Small intestine (tissue), 7 donors: Measurements from ENCODE around the gene CDH23. TPM values are rescaled to one million over a fixed set of nuclear protein-coding genes. Genes with fewer than 3 reads are reported as not detected.
A peak's percentile ranks its signal among the peaks of the same experiment; 100 is the strongest.

ENCODE experiments used
- DNase-seq, 2 donors: peaks; one replicate each; pipeline versions ENCODE4 v3.0.0 to v3.0.0-alpha.2; 2013
- FAIRE-seq: peaks from 2 replicates; lab custom pipeline; 2012; peaks lifted over from hg19 to GRCh38; lab: Jason Lieb, UNC
- H3K27ac ChIP-seq, 3 donors: one replicate each; pipeline ENCODE4 v1.5.1; 2013; ENCODE audit warnings: low read length in 2 of 3, mild to moderate bottlenecking in 2 of 3, control low read depth in 1 of 3, inconsistent platforms in 1 of 3, low read depth in 1 of 3, moderate library complexity in 1 of 3
- H3K27me3 ChIP-seq, 3 donors: one replicate each; pipeline ENCODE4 v1.6.1; 2013; ENCODE audit warnings: low read length in 3 of 3, inconsistent platforms in 1 of 3; ENCODE audit not compliant: control insufficient read depth in 3 of 3, insufficient read depth in 3 of 3
- H3K36me3 ChIP-seq, 3 donors: one replicate each; pipeline ENCODE4 v1.6.1; 2013; ENCODE audit warnings: low read length in 3 of 3, inconsistent platforms in 1 of 3, low read depth in 1 of 3, mild to moderate bottlenecking in 1 of 3, moderate library complexity in 1 of 3; ENCODE audit not compliant: control insufficient read depth in 3 of 3, insufficient read depth in 2 of 3
- H3K4me1 ChIP-seq, 3 donors: one replicate each; pipeline ENCODE4 v1.6.1; 2013; ENCODE audit warnings: low read length in 2 of 3, inconsistent platforms in 1 of 3, low read depth in 1 of 3, mild to moderate bottlenecking in 1 of 3, moderate library complexity in 1 of 3; ENCODE audit not compliant: control insufficient read depth in 3 of 3, insufficient read depth in 2 of 3
- H3K4me3 ChIP-seq, 3 donors: one replicate each; pipeline ENCODE4 v1.5.1; 2013; ENCODE audit warnings: low read length in 3 of 3, control low read depth in 1 of 3, inconsistent platforms in 1 of 3, low read depth in 1 of 3, mild to moderate bottlenecking in 1 of 3, moderate library complexity in 1 of 3
- H3K9me3 ChIP-seq, 2 donors: one replicate each; pipeline ENCODE4 v1.6.1; 2013; ENCODE audit warnings: low read depth in 1 of 2, low read length in 1 of 2; ENCODE audit not compliant: control insufficient read depth in 2 of 2, insufficient read depth in 1 of 2
- WGBS, 3 donors: extraction: QIAGEN DNeasy Blood & Tissue Kit; methylation state at CpG; one replicate each; pipeline ENCODE4 v1.1.7; 2013; 5-methylcytosine and 5-hydroxymethylcytosine counted together
- polyA plus RNA-seq, 4 donors: library from polyadenylated mRNA; stranded (reverse) in 3 of 4; unstranded in 1 of 4; fragments of 200-250 nt in 3 of 4; fragments of 120-200 nt in 1 of 4; gene quantifications; one replicate each; pipeline versions ENCODE4 v1.2.1 to v1.2.3, GENCODE V29; 2013
- donor health status: healthy with polysubstance abuse.
- donor health status: control.
- donor health status: control.
- donor health status: Bipolar disorder and iron deficiency.
- donor health status: healthy.

CDH23 gene
- polyA plus RNA-seq, 4 donors, result 0.89 to 2.5 (median 1.6) TPM

DNA sequence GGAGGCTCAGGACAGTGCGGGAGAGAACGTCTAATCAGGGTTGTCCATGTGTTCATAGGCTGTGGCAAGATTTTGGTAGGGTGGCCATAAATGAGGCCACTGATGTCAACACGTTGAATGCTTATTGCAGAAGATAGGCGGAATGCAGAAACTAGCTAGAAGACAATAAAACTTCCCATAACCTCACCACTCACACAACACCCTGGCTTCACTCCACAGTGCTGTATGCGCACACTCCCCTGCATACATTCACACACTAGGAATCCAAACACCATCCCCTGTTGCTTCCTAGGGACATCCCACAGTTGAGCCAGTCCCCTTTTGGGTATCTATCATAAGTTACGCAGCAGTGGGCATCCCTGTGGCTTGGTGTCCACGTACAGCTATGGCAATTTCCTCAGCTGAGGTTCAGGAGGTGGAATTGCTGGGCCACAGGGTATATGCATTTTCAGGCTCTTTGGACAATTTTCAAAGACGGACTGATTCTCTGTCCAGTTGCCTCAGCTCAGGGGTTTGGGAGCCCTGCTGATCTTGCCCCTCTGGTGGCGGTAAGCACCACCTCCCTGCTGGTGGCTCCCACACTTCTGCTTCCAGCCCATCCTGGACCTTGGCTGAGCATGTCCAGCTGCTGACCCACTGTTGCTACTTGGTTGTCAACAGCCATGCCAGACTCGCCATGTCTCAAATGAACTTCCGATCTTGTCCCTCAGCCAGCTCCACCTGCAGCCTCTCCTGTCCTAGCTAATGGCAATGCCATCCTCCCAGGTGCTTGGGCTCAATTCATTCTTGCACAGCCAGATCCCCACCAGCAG, 36.4 kb downstream of the CDH23 start:
- 79 to 92% (median 85%) methylated on average over 11 of the region's 11 CpGs for WGBS, 3 donors
- no peaks in the 10 kb centered on the region for H3K4me1 ChIP-seq
- H3K27ac ChIP-seq, result no peak overlapping the region
- no peak overlapping the region for H3K4me3 ChIP-seq
- DNase-seq (no peak), FAIRE-seq (no peak)
- no peaks in the 10 kb centered on the region for H3K36me3 ChIP-seq
- H3K9me3 ChIP-seq, result no peaks in the 10 kb centered on the region
- no peaks in the 10 kb centered on the region for H3K27me3 ChIP-seq

DNA sequence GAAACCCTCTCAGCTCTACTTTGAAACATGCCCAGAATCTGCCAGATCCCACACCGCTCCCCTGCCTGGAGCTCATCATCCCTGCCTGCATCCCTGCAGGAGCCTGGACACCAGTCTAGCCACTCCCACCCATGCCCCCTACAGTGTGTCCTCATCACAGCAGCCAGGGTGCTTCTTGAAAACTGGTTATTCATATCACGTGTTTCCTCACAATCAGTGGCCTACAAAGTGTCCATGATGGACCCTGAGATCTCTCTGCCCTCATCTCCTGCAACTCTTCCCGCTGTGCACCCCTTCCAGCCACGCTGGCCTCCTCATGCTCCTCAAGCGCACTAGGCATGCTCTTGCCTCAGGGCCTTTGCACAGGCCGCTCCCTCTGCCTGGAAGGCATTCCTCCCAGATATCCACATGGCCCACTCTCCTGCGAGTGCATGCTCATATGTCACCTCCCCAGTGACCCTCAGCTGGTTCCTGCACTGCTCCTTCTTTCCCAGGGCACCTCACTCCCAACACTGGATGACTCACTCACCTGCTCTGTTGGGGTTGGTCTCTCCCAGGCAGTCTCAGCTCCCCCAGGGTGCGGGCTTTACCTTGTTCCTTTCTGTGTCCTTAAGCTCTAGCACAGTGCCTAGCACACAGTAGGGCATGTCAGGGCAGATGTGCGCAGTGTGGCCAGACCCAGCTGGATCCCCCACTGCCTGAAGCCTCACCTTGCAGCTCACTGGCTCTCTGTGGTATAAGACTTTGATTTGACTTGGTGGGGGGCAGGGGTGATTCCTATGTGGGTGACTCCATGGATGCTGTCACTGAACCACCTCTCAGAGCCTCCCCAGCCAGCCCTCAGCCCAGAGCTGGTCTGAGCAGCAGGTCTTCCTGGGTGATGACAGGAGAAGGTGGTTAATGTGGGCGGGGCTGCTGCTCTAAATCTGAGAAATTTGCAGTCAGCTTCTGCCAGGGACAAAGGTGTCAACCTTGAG, 37.3 kb downstream of the CDH23 start:
- no peak for FAIRE-seq
- no peak for DNase-seq

DNA sequence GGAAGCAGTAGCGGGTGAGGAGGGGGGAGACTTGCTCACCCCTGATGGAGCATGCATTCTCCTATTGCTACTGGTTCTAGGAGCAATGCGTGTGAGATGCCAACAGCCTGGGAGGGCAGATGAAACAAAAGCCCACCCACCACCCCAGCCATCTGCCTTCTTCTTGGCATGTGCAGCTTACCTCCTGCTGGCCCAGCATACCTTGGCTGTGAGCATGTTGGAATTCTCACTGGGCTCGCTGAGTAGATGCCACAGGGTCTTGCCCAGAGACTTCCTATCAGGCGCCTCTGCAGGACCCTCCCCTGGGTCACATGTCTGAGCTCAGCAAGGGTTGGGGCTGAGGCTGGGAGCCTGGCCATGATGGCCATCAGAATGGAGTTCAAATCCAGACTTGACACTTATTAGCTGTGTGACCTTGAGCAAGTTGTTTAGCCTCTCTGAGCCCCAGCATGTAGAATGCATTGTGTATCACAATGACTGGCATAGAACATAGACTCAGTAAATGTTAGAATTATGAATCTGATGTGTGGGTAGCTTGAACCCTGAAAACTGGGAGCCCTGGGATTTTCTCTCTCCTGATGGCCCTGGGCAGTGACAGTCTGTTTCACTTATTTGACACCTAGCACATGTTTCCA, 38.2 kb downstream of the CDH23 start:
- FAIRE-seq (no peak), DNase-seq (no peak)
- no peaks in the 10 kb centered on the region for H3K27me3 ChIP-seq
- no peaks in the 10 kb centered on the region for H3K36me3 ChIP-seq
- H3K4me3 ChIP-seq, result no peak overlapping the region
- WGBS, 3 donors, result 71 to 91% (median 81%) methylated on average over 4 of the region's 4 CpGs
- H3K9me3 ChIP-seq, result no peaks in the 10 kb centered on the region
- no peaks in the 10 kb centered on the region for H3K4me1 ChIP-seq
- no peak overlapping the region for H3K27ac ChIP-seq

More for the DNA sequence above, 37.3 kb downstream of the CDH23 start:
- WGBS, 3 donors, result 76 to 80% (median 80%) methylated on average over 10 of the region's 10 CpGs
- Histone ChIP-seq H3K27ac (no peak overlapping the region), H3K4me1 (no peaks in the 10 kb centered on the region), H3K4me3 (no peak overlapping the region), H3K27me3 (no peaks in the 10 kb centered on the region), H3K9me3 (no peaks in the 10 kb centered on the region), H3K36me3 (no peaks in the 10 kb centered on the region)

DNA sequence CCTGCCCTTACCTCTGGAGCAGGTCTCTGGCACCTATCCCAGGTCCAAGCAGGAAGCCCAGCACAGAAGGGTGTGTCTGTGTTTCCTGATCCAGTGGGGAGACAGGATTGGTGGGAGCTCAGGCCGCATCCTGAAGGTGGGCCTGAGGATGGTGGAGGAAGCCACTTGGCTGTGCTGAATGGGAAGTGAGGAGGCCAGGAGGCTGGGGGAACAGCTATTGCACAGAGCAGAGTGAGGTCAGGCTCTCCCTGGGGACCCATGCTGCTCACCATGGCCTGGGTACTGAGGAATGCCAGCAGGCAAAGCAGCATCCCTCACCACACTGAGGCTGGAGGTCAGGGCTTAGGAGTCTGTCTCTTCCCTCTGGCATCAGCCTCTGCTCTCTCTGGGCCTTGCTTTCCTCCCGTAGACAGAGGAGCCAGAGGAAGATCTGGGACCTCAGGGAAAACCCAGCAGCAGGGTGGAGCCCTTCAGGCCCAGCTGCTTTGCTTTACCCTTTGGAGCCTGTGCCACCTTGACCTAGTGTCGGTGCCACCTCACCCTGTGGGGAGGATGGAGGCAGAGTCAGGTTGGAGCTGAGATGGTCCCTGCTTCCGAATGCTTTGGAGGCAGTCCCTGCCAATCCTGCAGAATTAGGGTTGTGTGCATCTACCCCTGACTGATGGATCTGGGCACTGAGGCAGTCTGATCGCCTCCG, 39.0 kb downstream of the CDH23 start:
- 60 to 64% (median 63%) methylated on average over 6 of the region's 6 CpGs for WGBS, 3 donors
- Histone ChIP-seq H3K4me1 (no peaks in the 10 kb centered on the region), H3K4me3 (no peak overlapping the region), H3K27ac (no peak overlapping the region), H3K27me3 (peaks cover 0 to 3% (median 0%) of the 10 kb centered on the region in 3 donors), H3K9me3 (no peaks in the 10 kb centered on the region), H3K36me3 (no peaks in the 10 kb centered on the region)
- DNase-seq (peak in 1 of 2 donors; percentile 20), FAIRE-seq (no peak)

DNA sequence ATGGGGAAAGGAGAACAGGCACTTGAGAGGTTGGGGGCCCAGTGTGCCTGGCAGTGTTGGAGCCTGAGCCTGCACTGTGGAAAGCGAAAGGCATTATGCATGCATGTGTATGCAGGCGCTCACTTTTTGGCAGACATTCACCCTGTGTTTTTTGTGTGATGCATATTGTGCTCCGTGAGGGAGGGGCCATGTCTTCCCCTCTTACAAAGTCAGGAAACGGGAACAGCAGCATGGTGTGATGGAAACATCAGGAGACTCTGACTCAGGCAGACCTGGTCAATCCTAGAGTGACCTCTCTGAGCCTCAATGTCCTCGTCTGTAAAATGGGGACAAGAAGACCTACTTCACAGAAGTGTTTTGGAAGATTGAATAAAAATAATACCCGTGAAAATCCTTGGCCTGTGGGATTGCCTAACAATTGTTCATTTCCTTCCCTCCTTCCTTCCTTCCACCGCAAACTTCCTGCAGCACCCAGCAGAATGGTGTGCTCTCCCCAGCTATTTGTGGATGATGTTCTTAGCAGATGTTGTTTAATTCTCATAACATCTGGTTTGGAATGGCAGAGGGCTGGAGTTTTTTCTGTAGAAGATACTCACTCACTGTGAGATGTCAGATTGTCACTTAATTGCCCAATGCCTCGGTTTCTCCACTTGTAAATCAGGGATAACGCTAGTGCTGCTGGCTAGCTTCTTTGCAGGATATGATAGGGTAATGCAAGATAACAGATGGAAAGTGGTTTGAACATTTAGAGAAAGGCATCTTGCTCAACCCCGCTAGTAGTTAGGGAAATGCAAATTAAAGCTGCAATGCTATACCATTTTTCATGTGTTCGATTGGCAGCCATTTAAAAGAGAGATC, 39.8 kb downstream of the CDH23 start:
- no peak overlapping the region for H3K27ac ChIP-seq
- DNase-seq (no peak), FAIRE-seq (no peak)
- WGBS, 3 donors, result 74 to 84% (median 80%) methylated on average over 11 of the region's 11 CpGs
- no peak overlapping the region for H3K4me3 ChIP-seq
- H3K27me3 ChIP-seq, result peaks cover 0 to 3% (median 0%) of the 10 kb centered on the region in 3 donors
- H3K36me3 ChIP-seq, result no peaks in the 10 kb centered on the region
- no peaks in the 10 kb centered on the region for H3K4me1 ChIP-seq
- H3K9me3 ChIP-seq, result no peaks in the 10 kb centered on the region

DNA sequence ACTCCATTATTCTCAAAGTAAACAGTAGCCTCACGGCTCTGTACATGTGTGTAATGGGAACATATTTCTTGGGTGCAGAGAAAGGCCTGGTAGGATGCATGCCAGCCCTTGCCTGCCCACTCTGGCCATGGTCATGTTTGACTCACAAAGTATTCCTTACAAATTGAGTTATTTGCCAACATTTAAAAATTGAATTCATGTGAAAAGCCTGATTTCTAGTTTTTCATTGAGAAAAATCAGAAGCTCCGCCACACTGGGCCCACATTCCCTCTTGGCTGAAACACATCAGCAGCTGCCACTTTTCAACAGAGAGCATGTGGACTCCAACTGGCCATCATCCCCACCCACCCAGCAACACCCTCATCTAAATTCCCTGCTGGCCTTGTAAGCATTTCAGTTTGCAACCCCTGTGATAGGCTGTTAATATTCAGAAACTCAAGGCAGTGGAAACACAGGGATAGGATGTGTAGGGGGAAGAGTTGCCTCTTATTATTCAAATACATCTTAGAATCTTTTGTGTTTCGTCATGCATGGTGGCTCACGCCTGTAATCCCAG, 40.9 kb downstream of the CDH23 start:
- no peak for DNase-seq

DNA sequence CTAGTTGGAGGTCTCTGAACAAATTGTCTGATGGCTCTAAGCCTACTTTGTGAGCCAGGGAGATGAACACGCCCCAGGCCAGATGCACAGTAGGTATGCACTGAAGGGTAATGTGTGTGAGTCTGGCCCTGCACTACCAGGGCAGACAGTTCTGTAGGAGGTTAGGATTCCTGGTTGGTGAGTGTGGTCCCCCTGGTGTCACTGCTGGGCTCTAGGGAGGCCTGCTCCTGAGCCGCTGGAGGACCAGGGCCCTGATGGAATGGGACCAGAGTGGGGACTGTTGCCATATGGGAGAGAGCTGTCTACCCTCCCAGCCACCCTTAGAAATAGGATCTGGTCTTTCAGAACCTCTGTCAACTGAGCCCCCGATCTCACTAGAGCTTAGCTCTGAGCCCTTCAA, 42.0 kb downstream of the CDH23 start:
- DNase-seq, result no peak
- H3K9me3 ChIP-seq, result no peaks in the 10 kb centered on the region
- no peak overlapping the region for H3K4me3 ChIP-seq
- peaks cover 0 to 3% (median 0%) of the 10 kb centered on the region in 3 donors for H3K27me3 ChIP-seq
- H3K27ac ChIP-seq, result no peak overlapping the region
- 86 to 95% (median 90%) methylated on average over 3 of the region's 3 CpGs for WGBS, 3 donors
- H3K36me3 ChIP-seq, result no peaks in the 10 kb centered on the region
- no peak for FAIRE-seq
- no peaks in the 10 kb centered on the region for H3K4me1 ChIP-seq

More for the DNA sequence above, 40.9 kb downstream of the CDH23 start:
- no peak for FAIRE-seq
- Histone ChIP-seq H3K27me3 (peaks cover 0 to 3% (median 0%) of the 10 kb centered on the region in 3 donors), H3K9me3 (no peaks in the 10 kb centered on the region), H3K4me1 (no peaks in the 10 kb centered on the region), H3K36me3 (no peaks in the 10 kb centered on the region), H3K4me3 (no peak overlapping the region), H3K27ac (no peak overlapping the region)
- 77 to 91% (median 83%) methylated on average over 4 of the region's 4 CpGs for WGBS, 3 donors
